PC-3 (cell line): ENCODE results near the gene STOML3.
"Not testable (repeated sequence)": the region's sequence is repeated elsewhere in the genome, so short reads cannot be mapped to it uniquely, and the experiment has no call there.

ENCODE experiments used
- CTCF ChIP-seq: fragments of 300-600 bp; sonication (generic); conservative IDR thresholded peaks from 2 replicates; pipeline ENCODE4 v1.5.1; 2017; ENCODE audit warnings: antibody characterized with exemption, low read depth, mild to moderate bottlenecking, low read length
- EZH2 ChIP-seq: fragments of 300-600 bp; sonication (generic); IDR thresholded peaks from one replicate; pipeline ENCODE4 v1.6.1; 2017; ENCODE audit warnings: antibody characterized with exemption, mild to moderate bottlenecking, low read length; ENCODE audit not compliant: unreplicated experiment
- EZH2phosphoT487 ChIP-seq: fragments of 300-600 bp; sonication (generic); IDR thresholded peaks from 2 replicates; pipeline ENCODE4 v1.6.1; 2018; ENCODE audit warnings: mild to moderate bottlenecking, antibody characterized with exemption, low read length, borderline replicate concordance

GRCh38 chr13:39006371-39007111 is 15.9 kb upstream of the STOML3 start:
- not testable (repeated sequence) for TF ChIP-seq CTCF, EZH2, EZH2phosphoT487
